MM.1S (cell line): ENCODE measurements around the gene TMED10.

Experiments
- CTCF ChIP-seq: fragments of 300-600 bp; sonication (generic); IDR thresholded peaks from 2 replicates; pipeline ENCODE4 v1.5.1; 2016; ENCODE audit warnings: antibody characterized with exemption, low read length, mixed read lengths
- EZH2 ChIP-seq: fragments of 300-600 bp; sonication (generic); optimal IDR thresholded peaks from 2 replicates; pipeline ENCODE3; 2017; ENCODE audit warnings: low read depth, mild to moderate bottlenecking, antibody characterized with exemption, low read length, mixed read lengths

GRCh38 chr14:75205591-75205990 is 29.2 kb upstream of the TMED10 start:
- TF ChIP-seq CTCF (no peak), EZH2 (no peak)
